ENCODE data around the gene F2.
A peak's percentile ranks its signal among the peaks of the same experiment; 100 is the strongest.

Gene F2

GRCh38 chr11:46680164-46680760, 38.8 kb upstream of the F2 start:
- peaks cover 5% of the 10 kb centered on the region for H3K36me3 Mint-ChIP-seq
- H3K9me3 Mint-ChIP-seq, result no peaks in the 10 kb centered on the region
- H3K27me3 Mint-ChIP-seq, result no peaks in the 10 kb centered on the region
- H3K4me3 Mint-ChIP-seq, result no peak overlapping the region
- H3K4me1 Mint-ChIP-seq, result peaks cover 29% of the 10 kb centered on the region
- no peak overlapping the region for H3K27ac Mint-ChIP-seq

- H3K4me3 Mint-ChIP-seq, result no peak overlapping the region
- H3K27me3 Mint-ChIP-seq, result no peaks in the 10 kb centered on the region
- no peaks in the 10 kb centered on the region for H3K9me3 Mint-ChIP-seq
- H3K4me1 Mint-ChIP-seq, result peaks cover 23% of the 10 kb centered on the region
- peaks cover 5% of the 10 kb centered on the region for H3K36me3 Mint-ChIP-seq
- H3K27ac Mint-ChIP-seq, result no peak overlapping the region
Measured at GRCh38 chr11:46680815-46681214, 38.2 kb upstream of the F2 start.

- no peak overlapping the region for H3K4me3 Mint-ChIP-seq
- peaks cover 16% of the 10 kb centered on the region for H3K4me1 Mint-ChIP-seq
- no peak overlapping the region for H3K27ac Mint-ChIP-seq
- peaks cover 5% of the 10 kb centered on the region for H3K36me3 Mint-ChIP-seq
- no peaks in the 10 kb centered on the region for H3K27me3 Mint-ChIP-seq
- H3K9me3 Mint-ChIP-seq, result no peaks in the 10 kb centered on the region
Measured at GRCh38 chr11:46681814-46682213, 37.2 kb upstream of the F2 start.

- Mint-ChIP-seq H3K9me3 (no peaks in the 10 kb centered on the region), H3K4me1 (peaks cover 11% of the 10 kb centered on the region), H3K36me3 (peaks cover 3% of the 10 kb centered on the region), H3K27ac (no peak overlapping the region), H3K4me3 (no peak overlapping the region), H3K27me3 (no peaks in the 10 kb centered on the region)
Measured at GRCh38 chr11:46682773-46683752, 36.0 kb upstream of the F2 start.

- H3K9me3 Mint-ChIP-seq, result no peaks in the 10 kb centered on the region
- no peak overlapping the region for H3K4me3 Mint-ChIP-seq
- no peak overlapping the region for H3K27ac Mint-ChIP-seq
- H3K27me3 Mint-ChIP-seq, result no peaks in the 10 kb centered on the region
- H3K4me1 Mint-ChIP-seq, result peaks cover 10% of the 10 kb centered on the region
- H3K36me3 Mint-ChIP-seq, result peaks cover 3% of the 10 kb centered on the region
Measured at GRCh38 chr11:46684367-46684766, 34.6 kb upstream of the F2 start.

GRCh38 chr11:46686886-46687795, 31.9 kb upstream of the F2 start:
- Mint-ChIP-seq H3K27ac (peak overlapping the region; percentile 72), H3K9me3 (no peaks in the 10 kb centered on the region), H3K36me3 (peaks cover 4% of the 10 kb centered on the region), H3K27me3 (no peaks in the 10 kb centered on the region), H3K4me3 (no peak overlapping the region), H3K4me1 (peaks cover 15% of the 10 kb centered on the region)

GRCh38 chr11:46690702-46691101, 28.3 kb upstream of the F2 start:
- no peaks in the 10 kb centered on the region for H3K27me3 Mint-ChIP-seq
- H3K9me3 Mint-ChIP-seq, result no peaks in the 10 kb centered on the region
- no peak overlapping the region for H3K4me3 Mint-ChIP-seq
- peaks cover 14% of the 10 kb centered on the region for H3K4me1 Mint-ChIP-seq
- peaks cover 5% of the 10 kb centered on the region for H3K36me3 Mint-ChIP-seq
- H3K27ac Mint-ChIP-seq, result no peak overlapping the region

- H3K4me3 Mint-ChIP-seq, result no peak overlapping the region
- peaks cover 23% of the 10 kb centered on the region for H3K4me1 Mint-ChIP-seq
- no peaks in the 10 kb centered on the region for H3K27me3 Mint-ChIP-seq
- H3K36me3 Mint-ChIP-seq, result peaks cover 5% of the 10 kb centered on the region
- no peak overlapping the region for H3K27ac Mint-ChIP-seq
- H3K9me3 Mint-ChIP-seq, result no peaks in the 10 kb centered on the region
Measured at GRCh38 chr11:46692450-46692849, 26.6 kb upstream of the F2 start.

GRCh38 chr11:46693597-46694012, 25.4 kb upstream of the F2 start:
- no peaks in the 10 kb centered on the region for H3K27me3 Mint-ChIP-seq

GRCh38 chr11:46694072-46694471, 24.9 kb upstream of the F2 start:
- Mint-ChIP-seq H3K4me1 (peaks cover 34% of the 10 kb centered on the region), H3K4me3 (no peak overlapping the region), H3K36me3 (peaks cover 5% of the 10 kb centered on the region), H3K9me3 (no peaks in the 10 kb centered on the region), H3K27ac (no peak overlapping the region), H3K27me3 (no peaks in the 10 kb centered on the region)

More at GRCh38 chr11:46693597-46694012, 25.4 kb upstream of the F2 start:
- Mint-ChIP-seq H3K4me3 (no peak overlapping the region), H3K36me3 (peaks cover 5% of the 10 kb centered on the region), H3K9me3 (no peaks in the 10 kb centered on the region), H3K4me1 (peaks cover 29% of the 10 kb centered on the region), H3K27ac (no peak overlapping the region)

GRCh38 chr11:46694607-46695006, 24.4 kb upstream of the F2 start:
- H3K9me3 Mint-ChIP-seq, result no peaks in the 10 kb centered on the region
- no peaks in the 10 kb centered on the region for H3K27me3 Mint-ChIP-seq
- no peak overlapping the region for H3K4me3 Mint-ChIP-seq
- peaks cover 37% of the 10 kb centered on the region for H3K4me1 Mint-ChIP-seq
- H3K36me3 Mint-ChIP-seq, result peaks cover 5% of the 10 kb centered on the region
- no peak overlapping the region for H3K27ac Mint-ChIP-seq

- H3K27me3 Mint-ChIP-seq, result no peaks in the 10 kb centered on the region
- peaks cover 38% of the 10 kb centered on the region for H3K4me1 Mint-ChIP-seq
- H3K27ac Mint-ChIP-seq, result peak overlapping the region; percentile 55
- H3K9me3 Mint-ChIP-seq, result no peaks in the 10 kb centered on the region
- H3K36me3 Mint-ChIP-seq, result peaks cover 4% of the 10 kb centered on the region
- H3K4me3 Mint-ChIP-seq, result no peak overlapping the region
Measured at GRCh38 chr11:46695345-46696211, 23.4 kb upstream of the F2 start.

- no peak overlapping the region for H3K27ac Mint-ChIP-seq
- H3K9me3 Mint-ChIP-seq, result no peaks in the 10 kb centered on the region
- peaks cover 2% of the 10 kb centered on the region for H3K36me3 Mint-ChIP-seq
- no peaks in the 10 kb centered on the region for H3K27me3 Mint-ChIP-seq
- H3K4me3 Mint-ChIP-seq, result no peak overlapping the region
- peaks cover 37% of the 10 kb centered on the region for H3K4me1 Mint-ChIP-seq
Measured at GRCh38 chr11:46696212-46696558, 22.8 kb upstream of the F2 start.

- H3K4me3 Mint-ChIP-seq, result no peak overlapping the region
Measured at GRCh38 chr11:46697303-46697702, 21.7 kb upstream of the F2 start.

GRCh38 chr11:46697723-46698122, 21.3 kb upstream of the F2 start:
- Mint-ChIP-seq H3K9me3 (no peaks in the 10 kb centered on the region), H3K36me3 (peaks cover 8% of the 10 kb centered on the region), H3K4me3 (no peak overlapping the region), H3K4me1 (peaks cover 49% of the 10 kb centered on the region), H3K27me3 (no peaks in the 10 kb centered on the region), H3K27ac (peak overlapping the region; percentile 48)

More at GRCh38 chr11:46697303-46697702, 21.7 kb upstream of the F2 start:
- Mint-ChIP-seq H3K27ac (no peak overlapping the region), H3K36me3 (peaks cover 6% of the 10 kb centered on the region), H3K9me3 (no peaks in the 10 kb centered on the region), H3K27me3 (no peaks in the 10 kb centered on the region), H3K4me1 (peaks cover 45% of the 10 kb centered on the region)

Data from activated naive CD4-positive, alpha-beta T cell treated with anti-CD3 and anti-CD28 coated beads, Interleukin-2, amount 50 U/mL, for 24 hours (primary cell).